Esophagus muscularis mucosa (tissue), 4 donors: ENCODE measurements around the gene LHFPL6. TPM values are rescaled to one million over a fixed set of nuclear protein-coding genes. Genes with fewer than 3 reads are reported as not detected.

Source experiments
- DNase-seq: peaks from one replicate; pipeline ENCODE4 v3.0.0-alpha.2; 2017; ENCODE audit errors: extremely low spot score
- H3K27ac ChIP-seq, 4 donors: fragments of 200-600 bp; sonication (generic); replicated peaks in 1 of 4; 1 replicate in 3 of 4; 2 replicates in 1 of 4; pipeline ENCODE4 v1.5.1; 2016 to 2019; ENCODE audit warnings: mild to moderate bottlenecking in 1 of 4
- H3K27me3 ChIP-seq, 4 donors: fragments of 200-600 bp; sonication (generic); one replicate each; pipeline versions ENCODE4 v1.5.1 to v1.6.0; 2016 to 2019
- H3K36me3 ChIP-seq, 4 donors: fragments of 200-600 bp; sonication (generic); one replicate each; pipeline ENCODE4 v1.5.1; 2016 to 2019
- H3K4me1 ChIP-seq, 4 donors: fragments of 200-600 bp; sonication (generic); one replicate each; pipeline ENCODE4 v1.5.1; 2016 to 2019
- H3K4me3 ChIP-seq, 4 donors: fragments of 200-600 bp; sonication (generic); 1 replicate in 2 of 4; 2 replicates in 2 of 4; pipeline ENCODE4 v1.5.1; 2016 to 2019; ENCODE audit warnings: mild to moderate bottlenecking in 4 of 4, moderate library complexity in 1 of 4
- H3K9me3 ChIP-seq, 4 donors: fragments of 200-600 bp; sonication (generic); 1 replicate in 3 of 4; 2 replicates in 1 of 4; pipeline ENCODE4 v1.5.1; 2016 to 2019
- EP300 ChIP-seq: sonication (generic); formaldehyde crosslinking; IDR thresholded peaks from one replicate; pipeline ENCODE4 v1.6.1; 2017; ENCODE audit warnings: antibody characterized with exemption
- POLR2A ChIP-seq: fragments of 450-650 bp; IDR thresholded peaks from one replicate; pipeline ENCODE4 v1.6.1; 2017; ENCODE audit warnings: antibody characterized with exemption, moderate library complexity, mild to moderate bottlenecking, low read depth
- POLR2AphosphoS5 ChIP-seq, 2 donors: sonication (generic); formaldehyde crosslinking; IDR thresholded peaks; one replicate each; pipeline ENCODE4 v1.6.1; 2017; ENCODE audit warnings: antibody characterized with exemption in 2 of 2
- WGBS: methylation state at CpG from one replicate; pipeline ENCODE4 v1.1.5; 2018; 5-methylcytosine and 5-hydroxymethylcytosine counted together
- intact Hi-C: fragments of 100-400 bp; cut with DNase I; formaldehyde crosslinking; loops from one replicate; pipeline ENCODE4 v1.15.1; 2023
- total RNA-seq, 4 donors: library from RNA; depleted of rRNA; stranded (reverse); fragments of >200 nt; gene quantifications; one replicate each; pipeline versions ENCODE4 v1.1.0 to v1.2.1, GENCODE V29; 2016
- TF ChIP-seq, protein P1 (sequence below), 3 experiments: fragments of 200-600 bp in 2 of 3; fragments of 450-650 bp in 1 of 3; sonication (generic) in 2 of 3; IDR thresholded peaks; one replicate each; pipeline ENCODE4 v1.5.1; 2017 to 2019; ENCODE audit warnings: antibody characterized with exemption in 3 of 3, mild to moderate bottlenecking in 2 of 3, moderate library complexity in 1 of 3

The LHFPL6 gene
- total RNA-seq, 4 donors from 2014 or later, result 55.6 to 75.9 (median 72.0) TPM

DNA sequence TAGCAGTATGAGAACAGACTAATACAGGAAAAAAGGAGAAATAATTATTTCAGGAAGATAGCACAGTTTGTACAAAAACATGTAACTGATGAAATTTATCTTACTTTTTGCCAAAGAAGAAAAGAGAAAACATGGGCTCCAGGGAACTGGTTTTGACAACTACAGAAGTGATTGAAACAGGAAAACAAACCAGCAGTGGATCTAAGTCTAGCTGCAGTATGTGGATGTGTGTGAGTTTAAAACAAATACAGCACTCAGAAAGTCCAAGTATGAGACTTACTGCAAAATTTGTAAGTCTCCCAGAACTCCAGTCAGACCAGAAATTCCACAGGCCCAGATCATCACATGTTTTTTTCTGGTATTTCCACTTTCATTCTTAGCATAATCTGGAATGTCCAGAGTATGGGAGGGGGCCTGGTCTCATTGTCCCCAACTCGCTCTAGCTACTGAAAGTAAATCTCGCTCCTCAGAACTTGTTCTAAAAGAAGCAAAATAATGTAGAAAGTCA is 305.3 kb downstream of the LHFPL6 start:
- H3K27me3 ChIP-seq, result no peaks in the 10 kb centered on the region
- peaks cover 0 to 5% (median 0%) of the 10 kb centered on the region in 4 donors for H3K9me3 ChIP-seq
- H3K27ac ChIP-seq, result no peak overlapping the region
- TF ChIP-seq POLR2A, result no peak
- TF ChIP-seq POLR2AphosphoS5 (IDR thresholded peaks at IDR 0.05), result no peak
- no peak for TF ChIP-seq EP300
- TF ChIP-seq, protein P1, sequence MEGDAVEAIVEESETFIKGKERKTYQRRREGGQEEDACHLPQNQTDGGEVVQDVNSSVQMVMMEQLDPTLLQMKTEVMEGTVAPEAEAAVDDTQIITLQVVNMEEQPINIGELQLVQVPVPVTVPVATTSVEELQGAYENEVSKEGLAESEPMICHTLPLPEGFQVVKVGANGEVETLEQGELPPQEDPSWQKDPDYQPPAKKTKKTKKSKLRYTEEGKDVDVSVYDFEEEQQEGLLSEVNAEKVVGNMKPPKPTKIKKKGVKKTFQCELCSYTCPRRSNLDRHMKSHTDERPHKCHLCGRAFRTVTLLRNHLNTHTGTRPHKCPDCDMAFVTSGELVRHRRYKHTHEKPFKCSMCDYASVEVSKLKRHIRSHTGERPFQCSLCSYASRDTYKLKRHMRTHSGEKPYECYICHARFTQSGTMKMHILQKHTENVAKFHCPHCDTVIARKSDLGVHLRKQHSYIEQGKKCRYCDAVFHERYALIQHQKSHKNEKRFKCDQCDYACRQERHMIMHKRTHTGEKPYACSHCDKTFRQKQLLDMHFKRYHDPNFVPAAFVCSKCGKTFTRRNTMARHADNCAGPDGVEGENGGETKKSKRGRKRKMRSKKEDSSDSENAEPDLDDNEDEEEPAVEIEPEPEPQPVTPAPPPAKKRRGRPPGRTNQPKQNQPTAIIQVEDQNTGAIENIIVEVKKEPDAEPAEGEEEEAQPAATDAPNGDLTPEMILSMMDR (IDR thresholded peaks at IDR 0.05), result no peak
- no peak for DNase-seq
- WGBS, result 42% methylated on average over 2 of the region's 2 CpGs
- H3K36me3 ChIP-seq, result no peaks in the 10 kb centered on the region
- intact Hi-C loops, result no loop called here
- H3K4me3 ChIP-seq, result no peak overlapping the region
- no peaks in the 10 kb centered on the region for H3K4me1 ChIP-seq

DNA sequence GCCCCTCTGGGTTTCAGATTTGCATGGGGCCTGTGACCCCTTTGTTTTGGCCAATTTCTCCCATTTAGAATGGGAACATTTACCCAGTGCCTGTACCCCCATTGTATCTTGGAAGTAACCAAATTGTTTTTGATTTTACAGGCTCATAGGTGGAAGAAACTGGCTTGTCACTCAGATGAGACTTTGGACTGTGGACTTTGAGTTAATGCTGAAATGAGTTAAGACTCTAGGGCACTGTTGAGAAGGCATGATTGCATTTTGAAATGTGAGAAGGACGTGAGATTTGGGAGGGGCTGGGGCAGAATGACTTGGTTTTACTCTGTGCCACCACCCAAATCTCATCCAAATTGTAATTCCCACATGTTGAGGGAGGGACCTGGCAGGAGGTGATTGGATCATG is 306.0 kb downstream of the LHFPL6 start:
- Histone ChIP-seq H3K27me3 (no peaks in the 10 kb centered on the region), H3K4me1 (no peaks in the 10 kb centered on the region), H3K4me3 (no peak overlapping the region), H3K9me3 (peaks cover 0 to 5% (median 0%) of the 10 kb centered on the region in 4 donors), H3K36me3 (no peaks in the 10 kb centered on the region), H3K27ac (peak overlapping the region in 1 of 4 donors; percentile 16)
- DNase-seq, result no peak
- TF ChIP-seq POLR2A, result no peak
- no peak for TF ChIP-seq EP300
- no peak for TF ChIP-seq POLR2AphosphoS5 (IDR thresholded peaks at IDR 0.05)
- TF ChIP-seq, protein P1 (IDR thresholded peaks at IDR 0.05), result no peak
- intact Hi-C loops, result no loop called here
- WGBS, result 68% methylated on average over 1 of the region's 1 CpG

DNA sequence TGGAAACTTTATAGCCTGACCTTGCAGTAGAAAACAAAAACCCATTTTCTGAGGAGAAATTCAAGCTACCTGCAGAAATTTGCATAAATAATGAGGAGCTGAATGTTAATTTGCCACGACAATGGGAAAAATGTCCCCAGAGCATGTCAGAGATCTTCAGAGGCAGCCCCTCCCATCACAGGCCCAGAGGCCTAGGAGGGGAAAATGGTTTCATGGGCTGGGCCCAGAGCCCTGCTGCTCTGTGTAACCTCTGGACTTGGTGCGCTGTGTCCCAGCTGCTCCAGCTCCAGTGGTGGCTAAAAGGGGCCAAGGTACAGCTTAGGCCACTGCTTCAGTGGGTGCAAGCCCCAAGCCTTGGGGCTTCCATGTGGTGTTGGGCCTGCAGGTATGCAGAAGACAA is 306.8 kb downstream of the LHFPL6 start:
- H3K9me3 ChIP-seq, result peaks cover 0 to 5% (median 0%) of the 10 kb centered on the region in 4 donors
- no peak overlapping the region for H3K4me3 ChIP-seq
- WGBS, result 48% methylated on average over 2 of the region's 2 CpGs
- no peaks in the 10 kb centered on the region for H3K4me1 ChIP-seq
- H3K27ac ChIP-seq, result no peak overlapping the region
- H3K27me3 ChIP-seq, result no peaks in the 10 kb centered on the region
- no peaks in the 10 kb centered on the region for H3K36me3 ChIP-seq
- TF ChIP-seq EP300 (no peak), POLR2A (no peak), POLR2AphosphoS5 (IDR thresholded peaks at IDR 0.05) (no peak)
- TF ChIP-seq, protein P1 (IDR thresholded peaks at IDR 0.05), result no peak
- no peak for DNase-seq
- intact Hi-C loops, result no loop called here

Other genes starting within 250 kb of the LHFPL6 start
- gene COG6, start 52.5 kb upstream of the LHFPL6 start, total RNA-seq, result 10 to 100 TPM; 13.0 to 19.9 (median 14.3) TPM